Measurements from ENCODE around the gene CYP8B1.
"Not testable (repeated sequence)": the region's sequence is repeated elsewhere in the genome, so short reads cannot be mapped to it uniquely, and the experiment has no call there.

The CYP8B1 gene

DNA sequence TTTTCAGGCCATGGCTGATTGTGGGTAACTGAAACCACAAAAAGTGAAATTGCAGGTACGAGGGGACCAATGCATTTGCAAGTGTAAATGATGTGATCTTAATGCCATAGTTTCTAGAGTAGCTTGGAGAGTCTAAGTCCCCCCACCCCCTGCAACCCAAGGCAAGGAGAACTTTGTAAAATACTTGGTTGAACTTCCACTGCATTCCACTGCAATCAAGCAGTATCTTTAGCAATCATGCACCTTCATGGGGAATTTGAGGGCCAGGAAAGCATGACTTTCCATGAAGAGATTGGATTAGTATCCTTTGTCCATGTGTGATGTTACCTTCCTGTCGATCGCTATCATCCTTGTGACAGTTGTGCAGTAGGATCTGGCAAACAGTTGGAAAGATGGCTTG is 11.4 kb upstream of the CYP8B1 start:
- Histone ChIP-seq H3K4me2 (ENCODE audit: low read length) (no peak overlapping the region), H3F3A (ENCODE audit: control insufficient read depth, insufficient read depth) (no peaks in the 10 kb centered on the region), H3K4me3 (ENCODE audit: low read length) (no peak overlapping the region), H3K36me3 (ENCODE audit: control insufficient read depth, low read length) (no peaks in the 10 kb centered on the region), H3K27ac (ENCODE audit: low read depth, low read length) (no peak overlapping the region), H3K9me2 (replicated peaks; ENCODE audit: control insufficient read depth, low read length) (no peaks in the 10 kb centered on the region), H3K9me3 (ENCODE audit: control insufficient read depth, insufficient read depth, low read length) (no peaks in the 10 kb centered on the region), H3K27me3 (ENCODE audit: control insufficient read depth, low read length) (peaks cover 5% of the 10 kb centered on the region; the same call in 1 of the 2 replicates), H4K20me1 (ENCODE audit: control insufficient read depth, insufficient read depth, low read depth, low read length) (no peaks in the 10 kb centered on the region), H3K4me1 (ENCODE audit: control insufficient read depth, low read length) (no peaks in the 10 kb centered on the region), H3K79me2 (ENCODE audit: control insufficient read depth, low read length) (no peaks in the 10 kb centered on the region)
- no peak for TF ChIP-seq EZH2phosphoT487 (IDR thresholded peaks at IDR 0.05; ENCODE audit: borderline replicate concordance, low read length)
- TF ChIP-seq, protein P1, sequence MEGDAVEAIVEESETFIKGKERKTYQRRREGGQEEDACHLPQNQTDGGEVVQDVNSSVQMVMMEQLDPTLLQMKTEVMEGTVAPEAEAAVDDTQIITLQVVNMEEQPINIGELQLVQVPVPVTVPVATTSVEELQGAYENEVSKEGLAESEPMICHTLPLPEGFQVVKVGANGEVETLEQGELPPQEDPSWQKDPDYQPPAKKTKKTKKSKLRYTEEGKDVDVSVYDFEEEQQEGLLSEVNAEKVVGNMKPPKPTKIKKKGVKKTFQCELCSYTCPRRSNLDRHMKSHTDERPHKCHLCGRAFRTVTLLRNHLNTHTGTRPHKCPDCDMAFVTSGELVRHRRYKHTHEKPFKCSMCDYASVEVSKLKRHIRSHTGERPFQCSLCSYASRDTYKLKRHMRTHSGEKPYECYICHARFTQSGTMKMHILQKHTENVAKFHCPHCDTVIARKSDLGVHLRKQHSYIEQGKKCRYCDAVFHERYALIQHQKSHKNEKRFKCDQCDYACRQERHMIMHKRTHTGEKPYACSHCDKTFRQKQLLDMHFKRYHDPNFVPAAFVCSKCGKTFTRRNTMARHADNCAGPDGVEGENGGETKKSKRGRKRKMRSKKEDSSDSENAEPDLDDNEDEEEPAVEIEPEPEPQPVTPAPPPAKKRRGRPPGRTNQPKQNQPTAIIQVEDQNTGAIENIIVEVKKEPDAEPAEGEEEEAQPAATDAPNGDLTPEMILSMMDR (IDR thresholded peaks at IDR 0.05; ENCODE audit: low read depth, low read length, poor library complexity, severe bottlenecking) = no peak

DNA sequence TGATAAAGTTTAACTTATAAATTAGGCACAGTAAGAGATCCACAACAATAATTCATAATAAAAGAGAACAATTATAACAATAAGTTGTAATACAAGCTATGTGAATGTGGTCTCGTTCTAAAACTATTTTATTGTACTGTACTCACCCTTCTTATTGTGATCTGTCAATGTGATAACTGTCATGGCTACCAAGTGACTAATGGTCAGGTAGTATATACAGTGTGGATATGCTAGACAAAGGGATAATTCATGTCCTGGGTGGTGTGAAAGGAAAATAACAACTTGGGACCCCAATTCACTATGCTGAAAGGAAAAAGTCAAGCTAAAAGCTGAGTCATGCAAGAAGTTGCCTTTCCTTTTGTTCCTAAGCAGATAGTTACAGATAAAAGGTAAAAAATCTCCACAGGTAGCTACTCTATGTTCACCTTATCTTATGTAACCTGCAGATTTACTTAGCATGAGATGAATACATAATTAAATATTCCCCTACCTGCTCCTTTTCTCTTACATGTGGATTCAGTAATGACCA is 10.7 kb upstream of the CYP8B1 start:
- TF ChIP-seq EZH2phosphoT487 (IDR thresholded peaks at IDR 0.05; ENCODE audit: borderline replicate concordance, low read length) = no peak
- TF ChIP-seq, protein P1 (IDR thresholded peaks at IDR 0.05; ENCODE audit: low read depth, low read length, poor library complexity, severe bottlenecking) = no peak
- H3K27me3 ChIP-seq (ENCODE audit: control insufficient read depth, low read length) = peaks cover 5% of the 10 kb centered on the region; the same call in 1 of the 2 replicates
- H4K20me1 ChIP-seq (ENCODE audit: control insufficient read depth, insufficient read depth, low read depth, low read length) = no peaks in the 10 kb centered on the region
- no peak overlapping the region for H3K27ac ChIP-seq (ENCODE audit: low read depth, low read length)
- no peak overlapping the region for H3K4me3 ChIP-seq (ENCODE audit: low read length)
- H3K4me1 ChIP-seq (ENCODE audit: control insufficient read depth, low read length) = peaks cover 3% of the 10 kb centered on the region
- H3F3A ChIP-seq (ENCODE audit: control insufficient read depth, insufficient read depth) = no peaks in the 10 kb centered on the region
- no peaks in the 10 kb centered on the region for H3K79me2 ChIP-seq (ENCODE audit: control insufficient read depth, low read length)
- H3K9me2 ChIP-seq (replicated peaks; ENCODE audit: control insufficient read depth, low read length) = no peaks in the 10 kb centered on the region
- no peak overlapping the region for H3K4me2 ChIP-seq (ENCODE audit: low read length)
- no peaks in the 10 kb centered on the region for H3K9me3 ChIP-seq (ENCODE audit: control insufficient read depth, insufficient read depth, low read length)
- no peaks in the 10 kb centered on the region for H3K36me3 ChIP-seq (ENCODE audit: control insufficient read depth, low read length)

DNA sequence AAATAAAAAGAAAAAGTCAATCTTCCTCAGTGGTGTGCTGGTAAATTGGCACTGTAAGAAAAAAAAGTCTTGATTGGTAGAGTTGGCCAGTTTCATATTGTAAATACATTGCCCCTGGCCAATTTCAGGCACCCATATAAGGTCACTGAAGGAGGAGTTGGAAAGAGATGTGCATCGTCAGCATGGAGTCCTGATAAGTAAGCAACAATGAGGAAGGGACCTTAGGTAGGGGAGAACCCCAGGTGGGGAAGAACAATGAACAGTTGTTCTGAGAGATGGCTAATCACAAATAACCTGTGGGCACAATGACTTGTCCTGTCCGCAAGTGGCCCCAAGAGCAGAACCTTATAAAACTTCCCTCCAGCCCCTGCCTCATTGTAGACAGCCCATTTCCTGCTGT is 8.6 kb upstream of the CYP8B1 start:
- no peak overlapping the region for H3K4me3 ChIP-seq (ENCODE audit: low read length)
- no peaks in the 10 kb centered on the region for H3K79me2 ChIP-seq (ENCODE audit: control insufficient read depth, low read length)
- H3K9me2 ChIP-seq (replicated peaks; ENCODE audit: control insufficient read depth, low read length) = no peaks in the 10 kb centered on the region
- TF ChIP-seq EZH2phosphoT487 (IDR thresholded peaks at IDR 0.05; ENCODE audit: borderline replicate concordance, low read length) = no peak
- TF ChIP-seq, protein P1 (IDR thresholded peaks at IDR 0.05; ENCODE audit: low read depth, low read length, poor library complexity, severe bottlenecking) = no peak
- H3K27me3 ChIP-seq (ENCODE audit: control insufficient read depth, low read length) = peaks cover 11% of the 10 kb centered on the region
- no peaks in the 10 kb centered on the region for H3K9me3 ChIP-seq (ENCODE audit: control insufficient read depth, insufficient read depth, low read length)
- H4K20me1 ChIP-seq (ENCODE audit: control insufficient read depth, insufficient read depth, low read depth, low read length) = no peaks in the 10 kb centered on the region
- peaks cover 11% of the 10 kb centered on the region for H3K4me1 ChIP-seq (ENCODE audit: control insufficient read depth, low read length)
- no peak overlapping the region for H3K27ac ChIP-seq (ENCODE audit: low read depth, low read length)
- H3F3A ChIP-seq (ENCODE audit: control insufficient read depth, insufficient read depth) = no peaks in the 10 kb centered on the region
- H3K4me2 ChIP-seq (ENCODE audit: low read length) = no peak overlapping the region
- H3K36me3 ChIP-seq (ENCODE audit: control insufficient read depth, low read length) = no peaks in the 10 kb centered on the region

DNA sequence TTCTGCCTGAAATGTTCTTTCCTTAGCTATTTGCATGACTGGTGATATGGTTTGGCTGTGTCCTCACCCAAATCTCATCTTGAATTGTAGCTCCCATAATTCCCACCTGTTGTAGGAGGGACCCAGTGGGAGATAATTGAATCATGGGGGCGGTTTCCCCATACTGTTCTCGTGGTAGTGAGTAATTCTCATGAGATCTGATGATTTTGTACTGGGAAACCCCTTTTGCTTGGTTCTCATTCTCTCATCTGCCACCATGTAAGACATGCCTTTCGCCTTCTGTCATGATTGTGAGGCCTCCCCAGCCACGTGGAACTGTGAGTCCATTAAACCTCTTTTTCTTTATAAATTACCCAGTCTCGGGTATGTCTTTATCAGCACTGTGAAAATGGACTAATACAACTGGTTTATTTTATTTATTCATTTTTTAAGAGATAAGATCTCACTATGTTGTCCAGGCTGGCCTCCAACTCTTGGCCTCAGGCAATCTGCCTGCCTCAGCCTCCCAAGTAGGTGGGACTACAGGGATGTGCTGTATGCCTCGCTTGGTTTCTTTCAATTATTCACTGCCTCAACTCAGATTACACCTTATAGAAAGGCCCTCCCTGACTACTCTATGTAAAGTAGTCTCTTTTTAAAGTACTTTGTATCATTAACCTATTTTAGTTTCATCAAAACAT is 7.7 kb upstream of the CYP8B1 start:
- H4K20me1 ChIP-seq (ENCODE audit: control insufficient read depth, insufficient read depth, low read depth, low read length); H3K27ac ChIP-seq (ENCODE audit: low read depth, low read length); H3K9me3 ChIP-seq (ENCODE audit: control insufficient read depth, insufficient read depth, low read length); H3K4me3 ChIP-seq (ENCODE audit: low read length); H3F3A ChIP-seq (ENCODE audit: control insufficient read depth, insufficient read depth); H3K36me3 ChIP-seq (ENCODE audit: control insufficient read depth, low read length); H3K4me2 ChIP-seq (ENCODE audit: low read length); H3K9me2 ChIP-seq (replicated peaks; ENCODE audit: control insufficient read depth, low read length); H3K79me2 ChIP-seq (ENCODE audit: control insufficient read depth, low read length): not testable (repeated sequence)
- Histone ChIP-seq H3K27me3 (ENCODE audit: control insufficient read depth, low read length) (peaks cover 13% of the 10 kb centered on the region), H3K4me1 (ENCODE audit: control insufficient read depth, low read length) (peaks cover 11% of the 10 kb centered on the region)

All from DOHH2 (cell line).